ENCODE results near the gene FIZ1.

DNA sequence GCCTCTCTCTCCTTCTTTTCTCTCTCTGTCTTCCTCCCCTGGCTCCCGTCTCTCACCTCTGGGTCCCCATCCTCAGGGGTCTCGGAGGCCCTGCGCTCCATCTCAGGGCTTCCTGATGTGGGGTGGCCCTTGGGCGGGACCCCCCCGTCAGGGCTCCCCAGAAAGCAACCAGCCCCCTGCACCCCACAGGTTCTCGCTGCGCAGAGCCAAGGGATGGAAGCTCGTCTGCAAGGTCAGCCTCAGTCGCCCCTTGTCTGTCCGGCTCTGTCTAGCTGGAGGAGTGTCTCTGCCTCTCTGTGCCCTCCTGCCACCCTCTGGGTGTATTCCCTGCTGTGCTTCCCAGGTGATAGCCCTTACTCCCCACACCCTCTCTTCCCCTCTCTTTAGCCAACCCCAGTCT lies 53.9 kb downstream of the FIZ1 start, which contains the start of gene SBK3:
- TF ChIP-seq, protein P1, sequence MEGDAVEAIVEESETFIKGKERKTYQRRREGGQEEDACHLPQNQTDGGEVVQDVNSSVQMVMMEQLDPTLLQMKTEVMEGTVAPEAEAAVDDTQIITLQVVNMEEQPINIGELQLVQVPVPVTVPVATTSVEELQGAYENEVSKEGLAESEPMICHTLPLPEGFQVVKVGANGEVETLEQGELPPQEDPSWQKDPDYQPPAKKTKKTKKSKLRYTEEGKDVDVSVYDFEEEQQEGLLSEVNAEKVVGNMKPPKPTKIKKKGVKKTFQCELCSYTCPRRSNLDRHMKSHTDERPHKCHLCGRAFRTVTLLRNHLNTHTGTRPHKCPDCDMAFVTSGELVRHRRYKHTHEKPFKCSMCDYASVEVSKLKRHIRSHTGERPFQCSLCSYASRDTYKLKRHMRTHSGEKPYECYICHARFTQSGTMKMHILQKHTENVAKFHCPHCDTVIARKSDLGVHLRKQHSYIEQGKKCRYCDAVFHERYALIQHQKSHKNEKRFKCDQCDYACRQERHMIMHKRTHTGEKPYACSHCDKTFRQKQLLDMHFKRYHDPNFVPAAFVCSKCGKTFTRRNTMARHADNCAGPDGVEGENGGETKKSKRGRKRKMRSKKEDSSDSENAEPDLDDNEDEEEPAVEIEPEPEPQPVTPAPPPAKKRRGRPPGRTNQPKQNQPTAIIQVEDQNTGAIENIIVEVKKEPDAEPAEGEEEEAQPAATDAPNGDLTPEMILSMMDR (tag by site-specific recombination; IDR thresholded peaks at IDR 0.05), result no peak
- TF ChIP-seq ZNF324 (tag by site-specific recombination; IDR thresholded peaks at IDR 0.05) (no peak), ZNF169 (tag by site-specific recombination; IDR thresholded peaks at IDR 0.05) (no peak), ZBTB8A (tag by site-specific recombination; IDR thresholded peaks at IDR 0.05) (no peak), HOXD13 (CRISPR knock-in tag; IDR thresholded peaks at IDR 0.05; ENCODE audit: borderline replicate concordance) (no peak), PRDM1 (tag by site-specific recombination; IDR thresholded peaks at IDR 0.05) (no peak), YY1 (tag by site-specific recombination; IDR thresholded peaks at IDR 0.05) (no peak), ZNF146 (tag by site-specific recombination; IDR thresholded peaks at IDR 0.05) (no peak), SP2 (tag by site-specific recombination; IDR thresholded peaks at IDR 0.05) (no peak)
- TF ChIP-seq, protein P2, sequence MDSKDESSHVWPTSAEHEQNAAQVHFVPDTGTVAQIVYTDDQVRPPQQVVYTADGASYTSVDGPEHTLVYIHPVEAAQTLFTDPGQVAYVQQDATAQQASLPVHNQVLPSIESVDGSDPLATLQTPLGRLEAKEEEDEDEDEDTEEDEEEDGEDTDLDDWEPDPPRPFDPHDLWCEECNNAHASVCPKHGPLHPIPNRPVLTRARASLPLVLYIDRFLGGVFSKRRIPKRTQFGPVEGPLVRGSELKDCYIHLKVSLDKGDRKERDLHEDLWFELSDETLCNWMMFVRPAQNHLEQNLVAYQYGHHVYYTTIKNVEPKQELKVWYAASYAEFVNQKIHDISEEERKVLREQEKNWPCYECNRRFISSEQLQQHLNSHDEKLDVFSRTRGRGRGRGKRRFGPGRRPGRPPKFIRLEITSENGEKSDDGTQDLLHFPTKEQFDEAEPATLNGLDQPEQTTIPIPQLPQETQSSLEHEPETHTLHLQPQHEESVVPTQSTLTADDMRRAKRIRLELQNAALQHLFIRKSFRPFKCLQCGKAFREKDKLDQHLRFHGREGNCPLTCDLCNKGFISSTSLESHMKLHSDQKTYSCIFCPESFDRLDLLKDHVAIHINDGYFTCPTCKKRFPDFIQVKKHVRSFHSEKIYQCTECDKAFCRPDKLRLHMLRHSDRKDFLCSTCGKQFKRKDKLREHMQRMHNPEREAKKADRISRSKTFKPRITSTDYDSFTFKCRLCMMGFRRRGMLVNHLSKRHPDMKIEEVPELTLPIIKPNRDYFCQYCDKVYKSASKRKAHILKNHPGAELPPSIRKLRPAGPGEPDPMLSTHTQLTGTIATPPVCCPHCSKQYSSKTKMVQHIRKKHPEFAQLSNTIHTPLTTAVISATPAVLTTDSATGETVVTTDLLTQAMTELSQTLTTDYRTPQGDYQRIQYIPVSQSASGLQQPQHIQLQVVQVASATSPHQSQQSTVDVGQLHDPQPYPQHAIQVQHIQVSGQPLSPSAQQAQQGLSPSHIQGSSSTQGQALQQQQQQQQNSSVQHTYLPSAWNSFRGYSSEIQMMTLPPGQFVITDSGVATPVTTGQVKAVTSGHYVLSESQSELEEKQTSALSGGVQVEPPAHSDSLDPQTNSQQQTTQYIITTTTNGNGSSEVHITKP (tag by site-specific recombination; IDR thresholded peaks at IDR 0.05), result no peak

All from HEK293 (cell line).